CD4-positive, alpha-beta T cell treated with Interleukin-12 subunit alpha and Interleukin-12 subunit beta, for 1 hour (primary cell): ENCODE results near the gene BRF1.
A peak's percentile ranks its signal among the peaks of the same experiment; 100 is the strongest.
"Not testable (repeated sequence)": the region's sequence is repeated elsewhere in the genome, so short reads cannot be mapped to it uniquely, and the experiment has no call there.

ENCODE experiments used
- DNase-seq: peaks from one replicate; pipeline ENCODE4 v3.0.0-alpha.2; 2020

Gene BRF1

DNA sequence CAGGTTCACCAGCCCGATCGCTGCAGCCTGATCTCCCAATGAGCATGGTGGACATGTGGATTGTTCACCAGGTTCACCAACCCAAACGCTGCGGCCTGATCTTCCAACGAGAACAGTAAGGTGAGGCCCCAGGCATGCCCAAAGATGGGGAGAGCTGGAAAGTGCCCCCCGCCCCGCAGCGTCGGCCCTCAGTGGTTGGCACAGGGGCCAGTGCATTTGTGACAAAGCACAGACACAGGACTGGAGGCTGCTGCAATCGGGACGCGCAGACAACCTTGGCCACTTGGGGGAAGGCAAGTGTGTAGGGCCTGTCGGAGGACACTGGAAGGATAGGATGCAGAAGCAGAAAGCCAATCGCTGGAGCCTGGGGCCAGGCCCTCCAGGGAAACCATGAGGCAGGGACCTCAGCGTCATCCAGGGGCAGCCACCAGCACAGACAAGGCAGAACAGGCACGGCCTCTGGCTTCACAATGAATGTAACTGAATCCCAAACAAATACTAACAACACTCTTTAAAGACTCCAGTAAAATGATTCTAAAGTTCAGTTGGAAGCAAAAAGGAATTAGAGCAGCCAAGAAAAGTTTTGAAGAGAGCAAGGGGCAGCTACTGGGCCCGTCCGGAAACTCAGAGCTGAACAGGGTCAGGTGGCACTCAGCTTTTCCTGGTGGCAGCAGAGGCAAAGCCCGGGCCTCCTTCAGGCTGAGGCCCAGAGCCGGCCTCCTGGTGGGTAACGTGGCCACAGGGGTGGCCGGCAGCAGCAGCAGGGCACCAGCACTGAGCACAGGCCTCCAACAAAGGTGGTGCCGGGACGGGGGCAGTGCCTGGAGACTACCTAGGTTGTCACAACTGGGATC is 13.3 kb downstream of the BRF1 start:
- no peak for DNase-seq

DNA sequence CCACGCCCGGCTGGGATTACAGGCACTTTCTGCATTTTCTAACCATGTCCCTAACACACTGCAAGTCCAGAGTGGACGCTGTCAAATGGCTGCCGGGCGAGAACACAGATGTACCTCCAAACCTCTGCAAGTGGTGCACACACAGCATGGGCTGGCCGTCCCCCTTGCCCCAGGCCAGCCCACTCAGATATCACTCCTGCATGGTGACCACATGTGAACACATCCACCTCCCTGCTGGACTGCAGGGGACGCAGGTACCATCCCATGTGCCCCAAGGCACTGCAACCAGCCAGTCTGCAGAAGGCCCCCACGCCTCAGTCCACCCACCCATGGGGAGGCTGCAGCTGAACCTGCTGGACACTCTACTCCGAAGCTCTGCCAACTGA is 14.0 kb downstream of the BRF1 start:
- no peak for DNase-seq

DNA sequence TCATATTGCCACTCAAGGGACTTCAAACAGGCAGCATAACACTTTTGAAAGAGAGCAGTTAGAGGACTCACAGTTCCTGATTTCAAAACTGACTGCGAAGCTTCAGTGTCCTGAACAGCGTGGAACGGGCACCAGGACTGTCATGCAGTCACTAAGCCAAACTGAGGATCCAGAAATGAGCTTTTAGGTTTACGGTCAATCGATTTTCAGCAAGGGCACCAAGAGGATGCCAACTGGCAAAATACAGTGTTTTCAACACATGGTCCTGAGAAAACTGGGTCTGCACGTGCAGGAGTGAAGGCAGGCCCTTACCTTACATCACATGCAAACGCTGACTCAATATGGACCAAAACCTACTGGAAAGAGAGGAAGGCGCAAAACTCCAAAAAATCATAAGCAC is 15.6 kb downstream of the BRF1 start:
- DNase-seq = no peak

DNA sequence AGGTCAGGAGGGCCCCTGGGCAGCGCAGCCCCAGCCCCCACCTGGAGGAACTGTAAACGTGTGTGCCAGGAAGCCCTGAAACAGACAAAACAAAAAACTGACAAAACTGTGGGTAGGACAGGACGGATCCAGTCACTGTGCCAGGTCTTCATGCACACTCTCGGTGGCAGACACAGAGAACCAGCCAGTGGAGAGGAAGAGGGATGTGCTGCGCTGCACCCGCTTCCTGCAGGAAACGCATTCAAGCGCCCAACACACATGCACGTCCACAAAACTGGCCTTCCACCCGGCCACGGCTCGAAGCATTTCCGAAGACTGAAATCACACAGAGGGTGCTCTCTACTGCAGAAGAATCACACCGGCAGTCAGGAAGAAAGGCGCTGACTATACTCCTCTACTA is 16.9 kb downstream of the BRF1 start:
- DNase-seq = no peak

DNA sequence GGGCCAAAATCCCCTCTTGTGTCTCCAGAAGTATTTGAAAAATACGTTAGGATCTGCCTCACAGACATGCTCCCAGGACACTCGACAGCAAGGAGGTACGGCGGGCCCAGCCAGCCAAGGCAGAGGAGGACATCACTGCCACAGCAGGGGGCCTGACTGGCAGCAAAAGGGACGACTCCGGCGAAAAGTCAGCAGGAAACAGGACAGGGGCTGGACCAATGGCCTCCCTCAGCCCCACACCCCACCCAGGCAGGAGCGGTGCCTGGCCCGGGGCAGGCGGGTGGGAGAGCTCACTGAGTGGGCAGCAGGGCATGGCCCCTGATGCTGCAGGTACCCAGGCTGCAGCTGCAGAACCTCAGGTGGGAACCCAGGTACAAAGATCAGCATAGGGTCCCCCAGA is 17.8 kb downstream of the BRF1 start:
- no peak for DNase-seq

DNA sequence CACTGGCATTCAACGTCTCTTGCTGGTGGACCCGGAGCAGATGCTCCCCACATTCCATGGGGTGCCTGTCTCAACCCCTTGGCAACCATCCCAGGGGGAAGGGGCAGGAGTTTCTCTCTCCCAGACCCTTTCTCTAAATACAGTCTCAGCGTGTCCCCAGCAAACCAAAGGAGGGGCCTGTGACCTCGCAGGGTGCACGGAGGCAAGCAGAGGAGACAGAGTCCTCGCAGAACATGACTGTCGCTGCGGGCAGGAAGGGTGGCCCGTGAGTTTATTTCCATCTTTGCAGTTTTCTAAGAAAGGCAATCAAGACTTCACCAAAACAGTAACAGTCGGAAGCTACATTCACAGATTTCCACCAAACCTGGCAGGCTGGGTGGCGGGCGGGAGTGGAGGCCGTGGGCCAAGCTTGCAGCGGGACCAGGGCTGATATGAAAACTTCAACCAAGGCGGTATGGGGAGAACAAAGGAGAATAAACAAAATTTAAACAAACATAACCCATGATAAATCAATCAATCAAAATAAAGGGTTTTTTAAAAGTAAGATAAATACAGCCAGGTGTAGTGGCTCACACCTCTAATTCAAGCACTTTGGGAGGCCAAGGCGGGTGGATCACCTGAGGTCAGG is 18.6 kb downstream of the BRF1 start:
- DNase-seq = no peak

DNA sequence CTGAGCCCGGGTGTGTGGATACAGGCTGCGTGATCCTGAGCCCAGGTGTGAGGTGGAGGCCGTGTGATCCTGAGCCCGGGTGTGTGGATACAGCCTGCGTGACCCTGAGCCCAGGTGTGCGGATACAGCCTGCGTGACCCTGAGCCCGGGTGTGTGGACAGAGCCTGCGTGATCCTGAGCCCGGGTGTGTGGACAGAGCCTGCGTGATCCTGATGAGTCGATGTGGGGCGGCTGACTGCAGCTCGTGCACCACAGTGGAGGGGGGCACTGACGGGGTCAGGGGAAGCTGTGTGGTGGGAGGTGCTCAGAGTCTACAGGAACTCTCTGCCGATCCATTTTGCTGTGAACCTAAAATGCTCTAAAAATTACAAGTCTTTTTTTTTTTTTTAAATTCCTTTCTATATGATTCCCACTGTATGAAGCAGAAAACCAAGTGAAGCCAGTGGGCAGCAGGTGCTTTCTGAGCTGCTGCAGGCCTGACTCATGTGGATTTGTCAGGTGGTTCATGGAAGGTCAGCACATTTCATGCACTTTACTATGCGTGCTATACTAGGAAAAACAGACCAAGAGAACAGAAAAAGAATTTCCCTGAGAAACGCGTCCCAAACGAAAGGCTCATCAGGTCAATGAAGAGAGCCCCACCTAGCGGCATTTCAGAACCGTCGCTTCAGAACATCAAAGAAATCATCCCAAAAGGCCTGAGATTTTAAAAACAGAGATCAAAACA is 19.3 kb downstream of the BRF1 start:
- DNase-seq = peak; percentile 47

DNA sequence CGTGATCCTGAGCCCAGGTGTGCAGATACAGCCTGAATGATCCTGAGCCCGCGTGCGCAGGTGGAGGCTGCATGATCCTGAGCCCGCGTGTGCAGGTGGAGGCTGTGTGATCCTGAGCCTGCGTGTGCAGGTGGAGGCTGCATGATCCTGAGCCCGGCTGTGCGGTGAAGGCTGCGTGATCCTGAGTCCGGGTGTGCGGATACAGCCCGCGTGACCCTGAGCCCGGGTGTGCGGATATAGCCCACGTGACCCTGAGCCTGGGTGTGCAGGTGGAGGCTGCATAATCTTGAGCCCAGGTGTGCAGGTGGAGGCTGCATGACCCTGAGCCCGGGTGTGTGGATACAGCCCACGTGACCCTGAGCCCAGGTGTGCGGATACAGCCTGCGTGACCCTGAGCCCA is 20.3 kb downstream of the BRF1 start:
- DNase-seq = no peak

DNA sequence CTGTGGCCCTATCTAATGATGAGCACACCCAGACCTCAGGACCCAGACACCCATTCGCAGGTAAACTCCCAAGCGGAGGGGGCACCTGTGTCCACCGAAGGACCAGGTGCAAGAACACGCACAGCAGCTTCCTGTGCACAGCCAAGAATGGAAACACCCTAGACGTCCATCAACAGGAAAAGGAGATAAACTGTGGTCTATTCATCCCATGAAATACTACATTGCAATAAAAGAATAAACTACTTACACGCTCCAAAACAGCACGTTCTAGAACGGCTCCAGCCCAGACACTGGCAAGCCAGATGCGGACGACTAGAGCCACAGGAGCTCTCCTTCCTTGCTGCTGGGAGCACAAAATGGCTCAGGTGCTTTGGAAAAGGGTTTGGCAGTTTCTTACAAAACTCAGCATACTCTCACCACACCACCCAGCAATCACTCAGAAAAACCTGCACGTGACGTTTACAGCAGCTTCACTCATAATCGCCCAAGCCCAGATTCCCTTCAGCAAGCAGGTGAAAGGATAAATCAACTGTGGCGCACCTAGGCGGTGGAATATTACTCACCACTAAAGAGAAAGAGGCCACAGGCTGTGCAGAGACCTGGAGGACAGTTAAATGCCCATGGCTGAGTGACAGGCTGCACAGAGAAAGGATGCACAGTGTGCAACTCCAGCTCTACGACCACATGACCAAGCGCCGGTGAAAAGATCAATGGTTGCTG is 21.0 kb downstream of the BRF1 start:
- DNase-seq = no peak

DNA sequence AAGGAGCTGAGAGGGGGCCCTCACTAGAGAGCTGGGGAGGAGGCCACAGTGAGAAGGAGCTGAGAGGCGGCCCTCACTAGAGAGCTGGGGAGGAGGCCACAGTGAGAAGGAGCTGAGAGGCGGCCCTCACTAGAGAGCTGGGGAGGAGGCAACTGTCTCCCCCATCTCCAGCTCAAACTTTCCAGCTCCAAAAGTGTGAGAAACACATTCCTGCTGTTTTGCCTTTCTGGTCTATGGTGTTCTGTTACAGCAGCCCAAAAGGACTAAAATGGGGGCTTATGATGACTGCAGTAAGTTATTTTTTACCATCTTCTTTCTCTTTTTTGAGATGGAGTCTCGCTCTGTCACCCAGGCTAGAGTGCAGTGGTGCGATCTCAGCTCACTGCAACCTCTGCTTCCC is 23.4 kb downstream of the BRF1 start:
- DNase-seq = not testable (repeated sequence)

DNA sequence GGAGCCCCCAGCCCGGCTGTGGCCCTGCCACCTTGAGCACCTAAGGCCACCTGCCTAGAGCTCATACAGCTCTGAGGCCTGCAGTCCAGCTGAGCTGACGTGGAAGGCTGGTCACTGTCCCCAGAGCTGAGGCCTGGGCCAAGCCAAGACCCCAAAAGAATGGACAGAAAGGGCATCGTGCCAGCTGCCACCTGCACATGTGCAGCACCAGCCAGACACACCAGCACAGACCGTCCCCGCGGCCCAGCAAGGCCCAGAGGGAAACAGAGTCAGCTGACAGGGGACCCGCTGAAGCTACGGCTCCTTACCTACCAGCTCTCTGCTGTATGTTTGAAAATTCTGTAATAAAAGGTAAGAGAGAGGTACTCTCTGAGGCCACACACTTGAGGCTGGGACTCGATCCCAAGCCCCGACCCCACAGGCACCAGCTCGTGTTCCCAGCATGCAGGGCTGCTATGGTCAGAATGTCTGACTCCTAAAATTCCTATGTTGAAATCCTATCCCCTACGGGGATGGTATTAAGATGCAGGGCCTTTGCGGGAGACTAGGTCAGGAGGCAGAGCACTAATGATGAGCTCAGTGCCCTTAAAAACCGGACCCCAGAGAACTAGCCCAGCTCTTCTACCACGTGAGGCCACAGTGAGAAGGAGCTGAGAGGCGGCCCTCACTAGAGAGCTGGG is 25.4 kb downstream of the BRF1 start:
- no peak for DNase-seq

DNA sequence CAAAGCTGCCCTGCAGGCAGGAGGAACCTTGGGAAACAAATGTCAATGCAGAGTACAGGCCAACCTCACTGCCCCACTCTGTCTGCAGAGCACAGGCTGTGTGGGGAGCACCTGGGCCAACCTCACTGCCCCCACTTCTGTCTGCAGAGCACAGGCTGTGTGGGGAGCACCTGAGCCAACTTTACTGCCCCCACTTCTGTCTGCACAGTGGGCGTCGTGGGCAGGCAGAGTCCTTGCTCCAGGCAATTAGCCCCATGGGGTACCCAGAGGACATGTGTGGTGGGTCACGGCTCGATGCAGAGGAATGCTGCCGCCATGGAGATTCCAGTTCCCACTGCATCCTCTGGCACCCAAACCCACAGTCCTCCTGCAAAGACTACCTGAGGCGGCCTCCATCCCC is 26.2 kb downstream of the BRF1 start:
- DNase-seq = no peak

DNA sequence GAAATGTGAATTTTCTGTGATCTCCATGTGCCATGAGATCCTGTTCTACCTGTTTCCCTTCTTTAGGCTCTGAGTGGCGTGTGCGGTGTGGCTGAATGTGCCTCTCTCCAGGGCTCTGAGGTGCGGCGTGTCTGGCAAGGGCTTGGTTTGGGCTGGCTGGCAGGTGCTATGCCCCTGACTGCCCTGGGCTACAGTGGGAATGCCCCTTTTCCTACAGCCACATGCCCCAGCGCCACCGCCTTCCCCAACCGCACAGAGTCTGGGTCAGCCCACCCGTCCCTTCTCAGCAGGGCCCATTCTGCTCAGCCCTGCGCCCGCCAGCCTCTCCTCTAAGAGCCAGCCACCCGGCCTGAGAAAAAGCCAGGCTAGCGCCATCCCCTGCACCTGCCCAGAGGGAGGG is 27.7 kb downstream of the BRF1 start:
- no peak for DNase-seq

DNA sequence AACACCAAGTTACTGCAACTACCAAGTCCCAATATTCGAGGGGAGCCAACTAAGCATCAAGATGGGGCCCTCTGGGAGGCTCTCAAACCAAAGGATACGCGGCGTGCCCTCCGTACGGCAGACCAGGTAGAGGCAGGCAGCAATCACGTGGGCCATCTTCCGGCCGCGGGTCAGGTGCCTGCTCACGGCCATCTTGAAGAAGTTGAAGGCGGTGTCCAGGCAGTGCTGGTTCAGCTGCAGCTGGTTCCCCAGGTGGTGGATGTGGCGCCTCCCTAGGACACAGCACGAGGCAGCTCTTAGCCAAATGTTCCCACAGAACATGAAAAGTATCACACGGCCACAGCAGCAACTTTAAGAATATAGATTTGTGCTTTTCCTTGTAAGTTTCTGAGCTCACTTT is 28.2 kb downstream of the BRF1 start:
- DNase-seq = no peak

DNA sequence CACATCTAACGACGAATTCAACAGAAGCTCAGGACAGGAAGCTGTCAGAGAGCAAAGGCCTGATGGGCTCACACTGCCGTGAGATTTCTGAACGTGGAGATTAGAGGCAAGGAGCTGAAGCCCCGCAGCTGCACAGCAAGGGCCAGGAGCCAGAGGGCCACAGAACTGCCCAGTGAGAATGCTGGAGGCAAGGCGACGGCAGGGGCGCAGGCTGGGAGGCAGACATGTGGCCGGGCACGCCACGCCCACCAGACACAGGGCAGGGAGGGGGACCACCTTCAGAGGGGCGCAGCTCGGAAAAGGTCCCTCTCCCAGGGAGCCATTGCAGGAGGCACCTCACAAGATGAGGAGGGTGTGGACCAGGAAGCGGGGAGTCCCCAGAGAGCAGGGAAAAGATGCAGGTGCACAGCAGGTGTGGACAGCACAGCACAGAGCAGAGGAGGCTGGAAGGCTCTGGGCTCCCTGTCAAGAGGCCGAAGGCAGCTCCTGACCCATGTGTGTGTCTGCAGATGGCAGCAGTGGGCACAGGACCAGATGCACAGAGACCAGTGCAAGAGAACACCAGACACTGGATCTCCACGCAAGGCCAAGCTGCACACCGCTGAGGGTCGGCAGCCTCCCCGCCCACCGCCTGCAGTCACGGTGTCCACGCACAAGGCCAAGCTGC is 29.4 kb downstream of the BRF1 start:
- DNase-seq = no peak

DNA sequence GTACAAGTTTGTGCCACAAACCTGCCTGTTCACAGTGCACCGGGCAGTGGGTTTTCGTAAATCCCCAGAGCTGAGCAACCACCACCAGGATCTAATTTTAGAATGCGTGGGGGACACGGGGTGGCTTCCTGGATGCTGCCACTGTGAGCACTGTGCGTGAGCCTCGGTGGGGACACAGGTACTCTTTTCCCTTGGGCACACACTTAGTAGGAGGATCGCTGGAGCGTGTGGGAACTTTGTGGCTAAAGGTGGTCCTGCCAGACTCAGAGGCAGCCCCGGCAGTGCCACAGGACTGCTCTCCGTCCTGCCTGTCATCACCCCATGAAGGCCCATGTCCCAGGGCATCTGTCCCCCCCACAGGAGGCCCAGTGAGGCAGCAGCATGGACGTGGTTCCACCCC is 31.4 kb downstream of the BRF1 start:
- no peak for DNase-seq

DNA sequence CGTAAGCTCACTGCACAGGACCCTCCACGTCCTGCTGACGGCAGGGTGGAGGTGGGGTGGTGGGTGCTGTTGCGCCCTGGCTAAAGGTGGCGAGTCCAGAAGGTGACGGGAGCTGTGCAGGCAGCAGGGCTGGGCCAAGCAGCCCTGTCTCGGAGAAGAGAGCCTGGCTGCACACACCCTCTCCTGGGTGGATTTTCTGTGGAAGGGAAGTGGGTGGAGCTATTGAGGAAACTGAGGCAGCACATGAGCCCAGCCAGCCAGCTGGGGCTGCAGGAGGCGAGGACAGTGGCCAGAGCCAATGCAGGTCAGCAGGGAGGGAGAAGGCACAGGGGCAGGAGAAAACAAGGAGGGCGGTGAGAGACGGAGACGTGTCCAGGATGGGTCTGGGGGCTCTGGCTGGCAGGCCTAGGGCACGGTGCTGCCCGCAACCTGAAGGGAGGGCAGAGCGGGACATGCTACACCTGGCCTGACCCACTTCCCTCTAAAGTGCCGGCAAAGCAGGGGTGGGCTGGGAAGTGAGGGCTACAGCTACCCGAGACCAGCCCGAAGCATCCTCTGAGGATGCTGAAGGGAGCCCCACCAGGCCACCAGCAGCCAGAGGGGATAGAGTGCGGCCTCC is 32.0 kb downstream of the BRF1 start:
- no peak for DNase-seq

DNA sequence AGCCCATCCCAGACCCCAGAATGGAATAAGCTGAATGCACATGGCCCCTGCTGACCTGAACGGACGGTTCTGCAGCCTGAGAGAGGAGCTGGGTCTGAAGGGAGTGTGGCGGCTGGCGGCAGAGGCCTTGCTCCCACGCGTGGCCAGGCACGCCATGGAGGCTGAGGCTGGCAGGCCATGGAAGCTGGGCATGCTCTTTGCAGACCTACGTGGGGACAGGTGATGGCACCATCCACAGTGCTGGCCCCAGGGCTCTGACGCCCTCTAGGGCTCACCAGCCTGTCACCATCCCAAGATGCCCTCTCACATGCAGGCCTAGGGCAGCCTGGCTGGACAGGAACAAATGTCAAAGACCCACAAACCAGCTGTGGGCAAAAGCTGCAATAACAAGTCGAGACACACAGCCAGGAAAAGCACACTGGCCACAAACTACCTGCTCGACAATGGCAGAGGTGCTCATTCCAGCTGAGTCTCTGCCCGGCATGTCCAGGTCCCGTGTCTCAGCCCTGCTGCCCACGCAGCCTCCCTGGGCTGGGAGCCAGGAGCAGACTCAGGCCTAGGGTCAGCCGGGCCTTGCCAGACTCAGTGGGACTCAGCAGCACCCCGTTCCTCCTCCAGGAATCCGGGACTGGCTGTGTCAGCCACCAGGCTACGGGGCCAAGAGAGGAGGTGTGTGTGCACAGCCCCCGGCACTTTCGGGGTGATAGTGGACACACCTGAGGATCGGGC is 32.8 kb downstream of the BRF1 start:
- DNase-seq = no peak

DNA sequence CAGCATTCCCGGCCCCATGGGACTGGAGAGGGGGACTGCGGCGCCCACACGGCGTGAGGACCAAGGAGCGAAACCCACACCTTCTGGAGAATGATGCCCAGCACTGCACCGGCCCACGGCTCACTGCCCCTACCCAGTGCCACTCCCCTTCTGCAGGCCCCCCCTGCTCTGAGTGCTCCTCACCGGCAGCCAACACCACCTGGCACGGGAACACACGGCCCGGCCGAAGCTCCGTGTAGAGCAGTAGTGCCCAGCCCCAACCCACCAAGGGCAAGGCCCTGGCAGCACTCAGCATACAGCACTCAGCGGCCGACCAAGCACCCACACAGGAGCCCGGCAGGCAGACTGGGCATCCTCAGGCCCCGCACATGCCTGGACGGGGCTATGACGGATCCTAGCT is 39.0 kb downstream of the BRF1 start:
- no peak for DNase-seq

DNA sequence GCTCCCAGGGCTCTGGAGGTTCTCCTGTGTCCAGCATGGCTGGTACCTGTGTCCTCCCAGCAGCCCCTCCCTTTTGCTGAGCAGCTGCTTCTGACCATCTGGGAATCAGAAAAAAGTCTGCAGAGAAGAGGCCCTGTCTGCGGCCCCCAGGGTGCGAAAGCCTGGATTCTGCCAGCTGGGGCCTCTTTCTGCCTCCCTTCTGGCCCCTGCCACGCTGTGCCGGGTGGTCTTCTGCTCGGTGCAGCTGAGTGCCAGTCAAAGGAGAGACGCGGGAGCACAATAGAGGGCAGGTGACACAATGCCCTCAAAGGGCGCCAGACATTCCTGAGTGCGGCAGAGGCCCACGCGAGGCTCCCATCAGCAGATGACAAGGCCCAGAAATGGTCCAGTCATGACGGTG is 39.8 kb downstream of the BRF1 start:
- DNase-seq = no peak

DNA sequence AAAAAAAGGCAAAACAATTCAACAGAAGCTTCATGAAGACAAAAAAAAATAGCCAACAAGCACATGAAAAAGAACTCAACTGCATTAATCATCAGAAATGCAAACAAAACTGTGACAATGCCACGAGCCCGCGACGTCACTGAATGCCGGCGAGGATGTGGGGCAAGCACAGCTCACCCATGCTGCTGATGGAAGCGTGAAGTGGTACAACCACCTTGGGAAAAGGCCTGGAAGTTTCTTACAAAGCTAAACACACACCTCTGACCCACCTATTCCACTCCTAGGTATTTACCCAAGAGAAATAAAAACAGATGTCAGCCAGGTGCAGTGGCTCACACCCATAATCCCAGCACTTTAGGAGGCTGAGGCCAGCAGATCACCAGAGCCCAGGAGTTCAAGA is 42.0 kb downstream of the BRF1 start:
- no peak for DNase-seq
